ENCODE measurements around the gene TBX5. TPM values are rescaled to one million over a fixed set of nuclear protein-coding genes. Genes with fewer than 3 reads are reported as not detected.

The TBX5 gene
- total RNA-seq, 1 donor from 2014 or later, result 8.4 TPM

- Mint-ChIP-seq H3K27me3 (ENCODE audit: low read depth) (peaks cover 99% of the 10 kb centered on the region), H3K27ac (no peak overlapping the region), H3K36me3 (no peaks in the 10 kb centered on the region), H3K4me1 (peaks cover 5% of the 10 kb centered on the region), H3K9me3 (no peaks in the 10 kb centered on the region), H3K4me3 (no peak overlapping the region)
- no peak for DNase-seq (ENCODE audit: low spot score in 2 of 2, unreplicated experiment in 2 of 2)
- TF ChIP-seq CTCF (IDR thresholded peaks at IDR 0.05; ENCODE audit: unreplicated experiment), result no peak
These were observed 42.1 kb upstream of the TBX5 start for GRCh38 chr12:114447799-114448617.

- Mint-ChIP-seq H3K27ac (no peak overlapping the region), H3K4me3 (no peak overlapping the region), H3K27me3 (ENCODE audit: low read depth) (peaks cover 100% of the 10 kb centered on the region), H3K36me3 (no peaks in the 10 kb centered on the region), H3K4me1 (peaks cover 5% of the 10 kb centered on the region), H3K9me3 (no peaks in the 10 kb centered on the region)
- no peak for TF ChIP-seq CTCF (IDR thresholded peaks at IDR 0.05; ENCODE audit: unreplicated experiment)
- DNase-seq (ENCODE audit: low spot score in 2 of 2, unreplicated experiment in 2 of 2), result no peak
These were observed 41.4 kb upstream of the TBX5 start for GRCh38 chr12:114447274-114447716.

GRCh38 chr12:114445401-114446323 lies 39.7 kb upstream of the TBX5 start:
- peak overlapping the region; percentile 20 for H3K4me3 Mint-ChIP-seq
- TF ChIP-seq CTCF (IDR thresholded peaks at IDR 0.05; ENCODE audit: unreplicated experiment), result no peak
- H3K4me1 Mint-ChIP-seq, result peaks cover 5% of the 10 kb centered on the region
- peaks cover 100% of the 10 kb centered on the region for H3K27me3 Mint-ChIP-seq (ENCODE audit: low read depth)
- DNase-seq (ENCODE audit: low spot score in 2 of 2, unreplicated experiment in 2 of 2), result no peak
- H3K36me3 Mint-ChIP-seq, result no peaks in the 10 kb centered on the region
- no peaks in the 10 kb centered on the region for H3K9me3 Mint-ChIP-seq
- H3K27ac Mint-ChIP-seq, result no peak overlapping the region

- H3K27me3 Mint-ChIP-seq (ENCODE audit: low read depth), result peaks cover 100% of the 10 kb centered on the region
- H3K9me3 Mint-ChIP-seq, result no peaks in the 10 kb centered on the region
- TF ChIP-seq CTCF (IDR thresholded peaks at IDR 0.05; ENCODE audit: unreplicated experiment), result no peak
- no peaks in the 10 kb centered on the region for H3K36me3 Mint-ChIP-seq
- H3K4me1 Mint-ChIP-seq, result peaks cover 12% of the 10 kb centered on the region
- no peak for DNase-seq (ENCODE audit: low spot score in 2 of 2, unreplicated experiment in 2 of 2)
- H3K27ac Mint-ChIP-seq, result no peak overlapping the region
- H3K4me3 Mint-ChIP-seq, result peak overlapping the region; percentile 40
These were observed 38.7 kb upstream of the TBX5 start for GRCh38 chr12:114444422-114445279.
